Measurements from ENCODE around the gene VSIG4.

DNA sequence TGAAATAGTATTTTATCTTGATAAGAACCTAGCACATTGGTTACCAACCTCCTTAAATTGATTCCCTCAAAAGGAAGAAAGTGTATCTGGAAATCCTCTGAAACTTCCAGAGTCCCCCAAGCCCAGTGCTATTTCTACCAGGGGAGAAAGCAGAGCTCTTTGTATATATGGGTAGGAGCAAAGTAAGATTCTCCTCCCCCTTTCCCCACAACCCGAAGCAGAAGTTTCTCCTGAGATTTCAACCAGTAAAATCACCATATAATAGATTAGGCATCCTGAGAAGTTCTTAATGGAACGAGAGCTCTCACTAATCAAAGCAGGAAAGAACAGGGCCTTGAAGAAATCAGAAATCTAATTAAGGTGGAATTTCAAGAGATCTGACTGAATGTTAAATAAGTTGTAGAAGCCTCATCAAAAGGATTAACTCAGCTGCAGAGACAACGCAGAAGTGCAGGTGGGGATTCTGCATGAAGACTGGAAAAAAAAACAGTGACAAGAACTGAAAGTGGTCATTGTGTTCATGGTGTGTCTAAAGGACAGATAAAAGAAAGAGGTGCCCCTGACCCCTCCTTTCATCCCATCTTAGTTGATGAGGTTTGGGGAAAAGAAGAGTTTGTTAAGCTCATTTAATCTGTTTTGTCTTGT, 39.1 kb downstream of the VSIG4 start:
- TF ChIP-seq, protein P1, sequence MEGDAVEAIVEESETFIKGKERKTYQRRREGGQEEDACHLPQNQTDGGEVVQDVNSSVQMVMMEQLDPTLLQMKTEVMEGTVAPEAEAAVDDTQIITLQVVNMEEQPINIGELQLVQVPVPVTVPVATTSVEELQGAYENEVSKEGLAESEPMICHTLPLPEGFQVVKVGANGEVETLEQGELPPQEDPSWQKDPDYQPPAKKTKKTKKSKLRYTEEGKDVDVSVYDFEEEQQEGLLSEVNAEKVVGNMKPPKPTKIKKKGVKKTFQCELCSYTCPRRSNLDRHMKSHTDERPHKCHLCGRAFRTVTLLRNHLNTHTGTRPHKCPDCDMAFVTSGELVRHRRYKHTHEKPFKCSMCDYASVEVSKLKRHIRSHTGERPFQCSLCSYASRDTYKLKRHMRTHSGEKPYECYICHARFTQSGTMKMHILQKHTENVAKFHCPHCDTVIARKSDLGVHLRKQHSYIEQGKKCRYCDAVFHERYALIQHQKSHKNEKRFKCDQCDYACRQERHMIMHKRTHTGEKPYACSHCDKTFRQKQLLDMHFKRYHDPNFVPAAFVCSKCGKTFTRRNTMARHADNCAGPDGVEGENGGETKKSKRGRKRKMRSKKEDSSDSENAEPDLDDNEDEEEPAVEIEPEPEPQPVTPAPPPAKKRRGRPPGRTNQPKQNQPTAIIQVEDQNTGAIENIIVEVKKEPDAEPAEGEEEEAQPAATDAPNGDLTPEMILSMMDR (conservative IDR thresholded peaks at IDR 0.05; ENCODE audit: low read depth, low read length): no peak
- TF ChIP-seq EZH2 (IDR thresholded peaks at IDR 0.05; ENCODE audit: borderline replicate concordance, low read depth, low read length, poor library complexity, severe bottlenecking): no peak
